Measurements from ENCODE around the gene WDR82.

Gene WDR82

DNA sequence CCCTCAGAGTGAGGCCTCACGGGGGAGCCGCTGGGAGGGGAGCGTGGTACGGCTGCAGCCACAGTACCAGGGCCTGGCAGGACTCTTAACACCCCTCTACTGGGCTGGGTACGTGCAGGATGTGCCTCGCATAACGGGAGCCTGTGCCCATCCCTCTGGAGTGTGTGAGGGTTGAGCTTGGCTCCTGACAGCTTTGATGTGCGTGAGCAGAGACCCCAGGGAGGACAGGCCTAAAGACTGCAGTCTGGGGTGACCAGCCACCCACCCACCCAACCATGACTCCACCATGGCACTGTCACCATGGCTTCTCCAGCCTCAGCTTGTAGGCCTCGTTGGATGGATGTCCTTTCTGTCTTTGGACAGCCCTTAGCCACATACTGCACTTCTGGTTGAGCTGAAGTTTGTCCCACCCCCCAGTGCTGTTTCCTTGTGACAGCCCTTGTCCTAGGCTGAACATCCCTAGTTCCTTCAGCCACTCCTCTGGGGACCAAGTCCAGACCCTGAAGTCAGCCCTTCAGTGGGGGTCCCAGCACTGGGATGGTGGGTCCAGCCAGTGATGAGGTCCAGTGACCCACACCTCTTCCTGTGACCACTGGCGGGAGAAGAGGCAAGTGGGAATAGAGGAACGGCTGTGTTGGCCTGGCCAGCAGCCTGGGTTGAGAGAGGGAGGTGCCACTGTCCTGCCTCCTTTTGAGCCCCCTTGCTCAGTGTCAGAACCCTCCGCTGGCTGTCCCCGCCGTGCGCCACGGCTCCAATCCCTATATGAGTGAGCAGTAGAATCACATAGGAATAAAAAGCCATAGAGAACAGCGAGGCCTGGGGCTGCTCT is 15.3 kb upstream of the WDR82 start:
- no peak overlapping the region for H3K4me3 ChIP-seq (ENCODE audit: low read depth, low read length)
- TF ChIP-seq, protein P1, sequence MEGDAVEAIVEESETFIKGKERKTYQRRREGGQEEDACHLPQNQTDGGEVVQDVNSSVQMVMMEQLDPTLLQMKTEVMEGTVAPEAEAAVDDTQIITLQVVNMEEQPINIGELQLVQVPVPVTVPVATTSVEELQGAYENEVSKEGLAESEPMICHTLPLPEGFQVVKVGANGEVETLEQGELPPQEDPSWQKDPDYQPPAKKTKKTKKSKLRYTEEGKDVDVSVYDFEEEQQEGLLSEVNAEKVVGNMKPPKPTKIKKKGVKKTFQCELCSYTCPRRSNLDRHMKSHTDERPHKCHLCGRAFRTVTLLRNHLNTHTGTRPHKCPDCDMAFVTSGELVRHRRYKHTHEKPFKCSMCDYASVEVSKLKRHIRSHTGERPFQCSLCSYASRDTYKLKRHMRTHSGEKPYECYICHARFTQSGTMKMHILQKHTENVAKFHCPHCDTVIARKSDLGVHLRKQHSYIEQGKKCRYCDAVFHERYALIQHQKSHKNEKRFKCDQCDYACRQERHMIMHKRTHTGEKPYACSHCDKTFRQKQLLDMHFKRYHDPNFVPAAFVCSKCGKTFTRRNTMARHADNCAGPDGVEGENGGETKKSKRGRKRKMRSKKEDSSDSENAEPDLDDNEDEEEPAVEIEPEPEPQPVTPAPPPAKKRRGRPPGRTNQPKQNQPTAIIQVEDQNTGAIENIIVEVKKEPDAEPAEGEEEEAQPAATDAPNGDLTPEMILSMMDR (IDR thresholded peaks at IDR 0.05; ENCODE audit: low read depth, low read length) = no peak
- in situ Hi-C loops (cut with HindIII; ENCODE audit: low sequenced_read_pairs) = no loop called here
- no peak for DNase-seq (ENCODE audit: low read depth, low spot score)

DNA sequence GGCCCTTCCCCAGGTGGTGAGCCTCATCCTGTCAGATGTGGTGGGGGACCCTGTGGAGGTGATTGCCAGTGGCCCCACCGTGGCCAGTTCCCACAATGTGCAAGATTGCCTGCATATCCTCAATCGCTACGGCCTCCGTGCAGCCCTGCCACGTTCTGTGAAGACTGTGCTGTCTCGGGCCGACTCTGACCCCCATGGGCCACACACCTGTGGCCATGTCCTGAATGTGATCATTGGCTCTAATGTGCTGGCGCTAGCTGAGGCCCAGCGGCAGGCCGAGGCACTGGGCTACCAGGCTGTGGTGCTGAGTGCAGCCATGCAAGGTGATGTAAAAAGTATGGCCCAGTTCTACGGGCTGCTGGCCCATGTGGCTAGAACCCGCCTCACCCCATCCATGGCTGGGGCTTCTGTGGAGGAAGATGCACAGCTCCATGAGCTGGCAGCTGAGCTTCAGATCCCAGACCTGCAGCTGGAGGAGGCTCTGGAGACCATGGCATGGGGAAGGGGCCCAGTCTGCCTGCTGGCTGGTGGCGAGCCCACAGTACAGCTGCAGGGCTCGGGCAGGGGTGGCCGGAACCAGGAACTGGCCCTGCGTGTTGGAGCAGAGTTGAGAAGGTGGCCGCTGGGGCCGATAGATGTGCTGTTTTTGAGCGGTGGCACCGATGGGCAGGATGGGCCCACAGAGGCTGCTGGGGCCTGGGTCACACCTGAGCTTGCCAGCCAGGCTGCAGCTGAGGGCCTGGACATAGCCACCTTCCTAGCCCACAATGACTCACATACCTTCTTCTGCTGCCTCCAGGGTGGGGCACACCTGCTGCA is 14.0 kb upstream of the WDR82 start:
- in situ Hi-C loops (cut with HindIII; ENCODE audit: low sequenced_read_pairs) = no loop called here
- DNase-seq (ENCODE audit: low read depth, low spot score) = no peak
- no peak overlapping the region for H3K4me3 ChIP-seq (ENCODE audit: low read depth, low read length)
- TF ChIP-seq, protein P1 (IDR thresholded peaks at IDR 0.05; ENCODE audit: low read depth, low read length) = no peak

DNA sequence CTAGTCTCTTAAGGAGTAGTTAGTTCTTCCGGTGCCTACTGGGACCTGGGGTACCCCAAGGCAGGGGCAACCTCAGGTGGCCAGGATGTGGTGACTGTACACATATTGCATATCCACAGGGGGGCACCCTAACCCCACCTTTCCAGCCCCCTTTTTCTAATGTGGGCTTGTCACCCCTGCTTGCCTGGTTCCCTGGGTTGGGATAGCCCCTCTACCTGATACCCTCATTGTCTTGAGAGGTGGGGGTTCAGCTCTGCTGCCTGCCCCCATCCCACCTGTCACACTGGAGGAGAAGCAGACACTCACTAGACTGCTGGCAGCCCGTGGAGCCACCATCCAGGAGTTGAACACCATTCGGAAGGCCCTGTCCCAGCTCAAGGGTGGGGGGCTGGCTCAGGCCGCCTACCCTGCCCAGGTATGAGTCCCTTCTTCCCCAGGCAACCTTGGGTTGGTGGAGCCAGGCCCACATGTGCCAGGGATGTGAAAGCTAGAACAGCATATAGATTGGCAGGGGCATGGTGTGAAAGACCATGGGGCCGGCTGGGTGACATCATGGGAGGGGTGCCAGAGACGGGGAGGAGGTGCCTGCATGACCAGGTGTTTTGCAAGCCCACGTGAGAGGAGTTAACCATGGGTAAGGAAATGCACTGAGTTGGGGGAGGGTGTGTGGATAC is 13.2 kb upstream of the WDR82 start:
- no peak for DNase-seq (ENCODE audit: low read depth, low spot score)
- TF ChIP-seq, protein P1 (IDR thresholded peaks at IDR 0.05; ENCODE audit: low read depth, low read length) = peak; percentile 51
- no peak overlapping the region for H3K4me3 ChIP-seq (ENCODE audit: low read depth, low read length)
- in situ Hi-C loops (cut with HindIII; ENCODE audit: low sequenced_read_pairs) = no loop called here

DNA sequence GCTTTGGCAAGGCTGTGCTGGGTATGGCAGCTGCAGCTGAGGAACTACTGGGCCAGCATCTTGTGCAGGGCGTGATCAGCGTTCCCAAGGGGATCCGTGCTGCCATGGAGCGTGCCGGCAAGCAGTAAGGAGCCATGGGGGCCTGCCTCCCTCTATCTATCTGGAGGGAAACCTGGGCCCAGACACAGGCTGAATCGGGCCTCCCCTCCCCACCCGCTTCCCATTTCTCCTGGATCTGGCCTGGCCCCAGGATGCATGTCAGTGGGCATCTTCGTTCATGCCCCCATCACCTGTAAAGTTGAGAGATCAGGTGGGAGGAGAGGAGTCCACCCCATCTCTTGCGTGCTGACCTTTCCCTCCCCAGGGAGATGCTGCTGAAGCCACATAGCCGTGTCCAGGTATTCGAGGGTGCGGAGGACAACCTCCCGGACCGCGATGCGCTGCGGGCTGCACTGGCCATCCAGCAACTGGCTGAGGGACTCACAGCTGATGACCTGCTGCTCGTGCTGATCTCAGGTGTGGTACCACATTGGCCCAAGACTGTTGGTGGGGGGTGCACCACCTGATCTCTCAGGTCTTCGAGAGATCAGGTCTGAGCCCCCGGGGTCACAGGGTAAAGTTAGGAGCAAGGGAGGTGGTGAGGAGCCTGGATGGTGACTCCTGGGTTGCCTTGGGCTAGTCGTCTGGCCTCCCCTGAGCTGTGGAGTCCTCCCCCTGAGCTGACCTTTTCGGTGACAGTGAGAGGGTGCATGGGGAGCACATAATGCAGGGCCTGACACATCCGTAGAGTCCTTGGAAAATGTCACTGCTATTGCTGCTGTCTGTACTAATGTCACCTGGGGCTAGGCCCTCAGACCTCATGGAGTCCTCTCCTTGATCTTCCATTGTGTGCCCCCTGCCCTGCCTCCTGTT is 12.4 kb upstream of the WDR82 start:
- TF ChIP-seq, protein P1 (IDR thresholded peaks at IDR 0.05; ENCODE audit: low read depth, low read length) = no peak
- DNase-seq (ENCODE audit: low read depth, low spot score) = no peak
- H3K4me3 ChIP-seq (ENCODE audit: low read depth, low read length) = no peak overlapping the region
- in situ Hi-C loops (cut with HindIII; ENCODE audit: low sequenced_read_pairs) = no loop called here

DNA sequence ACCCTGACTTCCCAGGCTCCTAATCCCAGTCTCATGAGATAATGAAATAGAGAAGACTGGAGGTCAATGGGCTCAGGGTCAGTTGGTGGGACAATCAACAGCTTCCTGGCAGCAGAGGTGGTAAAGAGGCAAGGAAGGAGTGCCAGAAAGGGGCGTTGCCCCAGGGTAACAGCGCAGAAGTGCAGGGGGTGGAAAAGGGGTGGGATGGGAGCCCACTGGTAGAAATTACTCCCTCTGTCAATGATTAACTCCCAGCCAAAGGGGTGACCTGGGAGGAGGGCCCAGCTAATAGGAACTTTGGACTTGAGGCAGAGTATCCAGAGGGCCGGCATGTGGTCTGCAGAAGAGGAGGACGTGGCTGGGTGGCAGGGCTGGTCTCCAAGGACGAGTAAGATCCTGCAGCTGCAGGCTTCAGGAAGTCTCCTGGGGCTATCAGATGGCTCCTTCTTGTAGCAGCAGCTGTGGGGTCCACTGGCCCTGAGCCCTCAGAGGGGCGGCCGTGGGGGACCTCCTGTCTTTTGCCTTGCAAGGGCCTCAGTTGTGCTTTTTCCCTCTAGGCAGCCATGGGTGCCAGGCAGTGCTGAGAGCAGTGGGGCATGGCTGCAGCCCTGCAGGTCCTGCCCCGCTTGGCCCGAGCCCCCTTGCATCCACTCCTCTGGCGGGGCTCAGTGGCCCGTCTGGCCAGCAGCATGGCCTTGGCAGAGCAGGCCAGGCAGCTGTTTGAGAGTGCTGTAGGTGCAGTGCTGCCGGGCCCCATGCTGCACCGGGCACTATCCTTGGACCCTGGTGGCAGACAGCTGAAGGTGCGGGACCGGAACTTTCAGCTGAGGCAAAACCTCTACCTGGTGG is 11.5 kb upstream of the WDR82 start:
- in situ Hi-C loops (cut with HindIII; ENCODE audit: low sequenced_read_pairs) = no loop called here
- no peak overlapping the region for H3K4me3 ChIP-seq (ENCODE audit: low read depth, low read length)
- TF ChIP-seq, protein P1 (IDR thresholded peaks at IDR 0.05; ENCODE audit: low read depth, low read length) = no peak
- DNase-seq (ENCODE audit: low read depth, low spot score) = no peak

Data from astrocyte of the spinal cord (primary cell).